ENCODE results near the gene ZNF41.

The ZNF41 gene

DNA sequence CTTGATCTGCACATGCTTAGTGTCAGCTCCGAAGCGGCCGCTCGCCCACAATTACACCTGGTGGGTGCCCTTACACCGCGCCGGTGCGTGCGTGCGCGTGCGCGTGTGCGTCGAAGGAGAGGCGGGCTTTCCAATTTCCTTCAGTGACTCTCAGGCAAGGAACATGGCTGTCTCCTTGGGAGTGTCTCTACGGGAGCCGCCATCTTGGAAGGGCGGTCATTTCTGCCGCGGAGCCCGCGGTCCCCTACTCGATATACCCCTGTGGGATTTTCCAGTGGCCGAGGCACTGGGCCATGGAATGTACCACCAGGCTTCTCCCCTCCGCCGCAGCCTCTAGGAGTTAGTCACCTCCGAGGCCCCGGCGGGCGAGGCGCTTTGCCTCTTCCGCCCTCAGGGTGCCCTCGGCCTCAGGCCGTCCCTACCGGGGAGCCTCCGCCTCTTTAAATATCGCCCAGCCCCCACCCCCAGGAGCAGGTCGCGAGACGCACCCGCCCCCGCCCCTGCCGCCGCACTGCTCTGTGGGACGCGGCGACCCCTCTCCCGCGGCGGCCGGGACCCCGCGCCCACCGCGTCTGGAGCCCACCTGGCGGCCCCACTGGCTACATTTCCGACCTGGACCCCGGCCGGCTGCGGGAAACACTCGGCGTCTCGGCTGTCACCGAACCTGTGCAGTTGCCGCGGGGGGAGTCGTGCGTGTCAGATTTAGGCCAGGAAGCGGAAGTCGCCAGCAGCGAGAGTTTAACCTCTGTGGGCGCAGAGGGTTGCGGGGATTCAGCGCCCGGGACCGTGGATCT is at the start of gene ZNF41:
ZNF41 (minus strand) TSS at position 711 of the 794 bp plus-strand sequence. CDS start 15,741 bp downstream, outside the sequence.
- Histone ChIP-seq H3K4me3 (ENCODE audit: low read depth, low read length) (peak within 1 kb of the TSS; percentile 71), H3K9me3 (ENCODE audit: control insufficient read depth, low read length) (no peaks in the 10 kb centered on the region), H3K79me2 (peaks cover 7% of the 10 kb centered on the region), H3K4me2 (ENCODE audit: low read length) (peak within 1 kb of the TSS; percentile 81), H3K27ac (peak within 1 kb of the TSS; percentile 85), H3K36me3 (ENCODE audit: control insufficient read depth, insufficient read depth, low read length) (no peaks in the 10 kb centered on the region), H3K4me1 (no peaks in the 10 kb centered on the region), H3K9ac (peak within 1 kb of the TSS; percentile 63), H3K27me3 (ENCODE audit: control insufficient read depth, insufficient read depth, low read length) (no peaks in the 10 kb centered on the region), H2AFZ (peak within 1 kb of the TSS; percentile 89)
- TF ChIP-seq, protein P1, sequence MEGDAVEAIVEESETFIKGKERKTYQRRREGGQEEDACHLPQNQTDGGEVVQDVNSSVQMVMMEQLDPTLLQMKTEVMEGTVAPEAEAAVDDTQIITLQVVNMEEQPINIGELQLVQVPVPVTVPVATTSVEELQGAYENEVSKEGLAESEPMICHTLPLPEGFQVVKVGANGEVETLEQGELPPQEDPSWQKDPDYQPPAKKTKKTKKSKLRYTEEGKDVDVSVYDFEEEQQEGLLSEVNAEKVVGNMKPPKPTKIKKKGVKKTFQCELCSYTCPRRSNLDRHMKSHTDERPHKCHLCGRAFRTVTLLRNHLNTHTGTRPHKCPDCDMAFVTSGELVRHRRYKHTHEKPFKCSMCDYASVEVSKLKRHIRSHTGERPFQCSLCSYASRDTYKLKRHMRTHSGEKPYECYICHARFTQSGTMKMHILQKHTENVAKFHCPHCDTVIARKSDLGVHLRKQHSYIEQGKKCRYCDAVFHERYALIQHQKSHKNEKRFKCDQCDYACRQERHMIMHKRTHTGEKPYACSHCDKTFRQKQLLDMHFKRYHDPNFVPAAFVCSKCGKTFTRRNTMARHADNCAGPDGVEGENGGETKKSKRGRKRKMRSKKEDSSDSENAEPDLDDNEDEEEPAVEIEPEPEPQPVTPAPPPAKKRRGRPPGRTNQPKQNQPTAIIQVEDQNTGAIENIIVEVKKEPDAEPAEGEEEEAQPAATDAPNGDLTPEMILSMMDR (IDR thresholded peaks at IDR 0.05) = no peak

DNA sequence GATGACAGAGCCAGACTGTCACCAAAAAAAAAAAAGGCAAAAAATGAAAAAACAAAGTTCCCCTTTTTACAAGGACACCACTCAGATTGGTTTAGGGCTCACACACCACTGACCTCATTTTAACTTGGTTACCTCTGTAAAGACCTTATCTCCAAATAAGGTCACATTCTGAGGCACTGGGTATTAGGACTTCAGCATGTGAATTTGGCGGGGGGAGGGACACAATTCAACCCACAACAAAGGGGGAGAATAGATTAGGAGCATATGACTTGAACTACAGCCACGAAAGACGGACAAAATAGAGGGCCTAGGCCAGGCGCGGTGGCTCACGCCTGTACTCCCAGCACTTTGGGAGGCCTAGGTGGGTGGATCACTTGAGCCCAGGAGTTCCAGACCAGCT is 47.0 kb upstream of the ZNF41 start:
- no peak overlapping the region for H3K27ac ChIP-seq
- H3K36me3 ChIP-seq (ENCODE audit: control insufficient read depth, insufficient read depth, low read length) = no peaks in the 10 kb centered on the region
- H2AFZ ChIP-seq = no peak overlapping the region
- no peaks in the 10 kb centered on the region for H3K4me1 ChIP-seq
- H3K9ac ChIP-seq = no peak overlapping the region
- no peaks in the 10 kb centered on the region for H3K27me3 ChIP-seq (ENCODE audit: control insufficient read depth, insufficient read depth, low read length)
- H3K4me2 ChIP-seq (ENCODE audit: low read length) = no peak overlapping the region
- no peaks in the 10 kb centered on the region for H3K9me3 ChIP-seq (ENCODE audit: control insufficient read depth, low read length)
- no peak overlapping the region for H3K4me3 ChIP-seq (ENCODE audit: low read depth, low read length)
- TF ChIP-seq, protein P1 (IDR thresholded peaks at IDR 0.05) = no peak
- no peaks in the 10 kb centered on the region for H3K79me2 ChIP-seq

DNA sequence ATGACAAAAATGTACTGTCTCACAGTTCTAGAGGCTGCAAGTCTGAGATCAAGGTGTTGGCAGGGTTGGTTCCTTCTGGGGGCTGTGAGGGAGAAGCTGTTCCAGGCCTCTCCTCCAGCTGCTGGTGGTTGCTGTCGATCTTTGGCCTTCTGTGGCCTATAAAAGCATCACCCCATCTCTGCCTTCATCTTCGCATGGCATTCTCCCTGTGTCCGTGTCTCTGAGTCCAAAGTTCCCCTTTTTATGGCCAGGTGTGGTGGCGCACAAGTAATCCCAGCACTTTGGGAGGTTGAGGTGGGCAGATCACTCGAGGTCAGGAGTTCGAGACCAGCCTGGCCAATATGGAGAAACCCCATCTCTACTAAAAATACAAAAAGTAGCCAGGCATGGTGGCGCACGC is 46.5 kb upstream of the ZNF41 start:
- Histone ChIP-seq H3K4me1 (no peaks in the 10 kb centered on the region), H3K36me3 (ENCODE audit: control insufficient read depth, insufficient read depth, low read length) (no peaks in the 10 kb centered on the region), H3K79me2 (no peaks in the 10 kb centered on the region), H3K4me3 (ENCODE audit: low read depth, low read length) (no peak overlapping the region), H3K9me3 (ENCODE audit: control insufficient read depth, low read length) (no peaks in the 10 kb centered on the region), H3K4me2 (ENCODE audit: low read length) (no peak overlapping the region), H3K9ac (no peak overlapping the region), H2AFZ (no peak overlapping the region), H3K27me3 (ENCODE audit: control insufficient read depth, insufficient read depth, low read length) (no peaks in the 10 kb centered on the region), H3K27ac (no peak overlapping the region)
- TF ChIP-seq, protein P1 (IDR thresholded peaks at IDR 0.05) = no peak

DNA sequence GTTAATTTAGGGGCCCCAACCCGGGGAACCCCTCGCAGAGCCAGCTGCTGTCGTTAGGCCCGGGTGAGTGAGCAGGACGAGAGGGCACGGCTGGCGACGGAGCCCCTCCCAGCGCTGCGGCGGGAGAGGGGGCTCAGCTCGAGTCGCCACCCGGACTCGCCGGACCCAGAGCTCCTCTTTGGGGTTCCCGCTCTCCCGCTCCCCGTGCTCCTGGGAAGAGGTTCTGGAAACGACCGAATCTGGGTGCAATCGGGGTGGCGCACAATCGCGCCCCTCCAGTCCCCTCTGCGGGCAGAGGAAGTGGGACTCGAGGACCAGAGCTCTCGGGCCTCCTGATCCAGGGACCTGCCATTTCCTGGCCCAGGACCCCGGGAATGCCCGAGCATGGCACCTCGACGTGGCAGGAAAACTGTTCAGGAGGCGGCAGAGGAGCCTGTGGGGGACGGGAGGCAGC is 40.7 kb upstream of the ZNF41 start:
- H3K4me1 ChIP-seq = no peaks in the 10 kb centered on the region
- no peak overlapping the region for H3K27ac ChIP-seq
- TF ChIP-seq, protein P1 (IDR thresholded peaks at IDR 0.05) = peak; percentile 8
- H3K27me3 ChIP-seq (ENCODE audit: control insufficient read depth, insufficient read depth, low read length) = no peaks in the 10 kb centered on the region
- H3K36me3 ChIP-seq (ENCODE audit: control insufficient read depth, insufficient read depth, low read length) = no peaks in the 10 kb centered on the region
- H3K4me3 ChIP-seq (ENCODE audit: low read depth, low read length) = peak overlapping the region; percentile 49
- no peaks in the 10 kb centered on the region for H3K9me3 ChIP-seq (ENCODE audit: control insufficient read depth, low read length)
- H3K79me2 ChIP-seq = no peaks in the 10 kb centered on the region
- peak overlapping the region; percentile 98 for H2AFZ ChIP-seq
- no peak overlapping the region for H3K9ac ChIP-seq
- H3K4me2 ChIP-seq (ENCODE audit: low read length) = peak overlapping the region; percentile 65

Data from parathyroid adenoma (tissue), 2 donors.